ENCODE results near the gene CTDNEP1. TPM values are rescaled to one million over a fixed set of nuclear protein-coding genes. Genes with fewer than 3 reads are reported as not detected.

CTDNEP1 gene
- total RNA-seq, 1 experiment from 2014 or later, result 132 TPM

DNA sequence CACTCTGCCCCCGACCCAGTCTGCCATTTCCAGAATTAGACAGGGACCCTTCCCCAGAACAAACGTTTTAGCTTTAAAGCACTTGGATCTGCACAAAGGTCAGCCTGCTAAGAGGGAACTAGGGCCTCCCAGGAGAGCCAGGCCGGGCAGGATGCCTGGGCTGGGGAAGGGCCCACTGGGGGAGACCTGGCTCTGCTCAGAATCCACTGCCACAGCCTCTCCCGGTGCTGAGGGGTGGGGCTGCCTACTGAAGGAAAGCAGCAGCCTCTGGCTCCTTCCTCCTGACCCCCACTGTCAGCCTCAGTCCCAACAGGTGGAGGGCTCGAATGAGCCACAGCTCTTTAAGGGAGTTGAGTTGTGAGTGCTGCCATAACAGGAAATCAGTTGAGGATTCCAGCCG is 41.2 kb upstream of the CTDNEP1 start:
- ATAC-seq, result no peak

DNA sequence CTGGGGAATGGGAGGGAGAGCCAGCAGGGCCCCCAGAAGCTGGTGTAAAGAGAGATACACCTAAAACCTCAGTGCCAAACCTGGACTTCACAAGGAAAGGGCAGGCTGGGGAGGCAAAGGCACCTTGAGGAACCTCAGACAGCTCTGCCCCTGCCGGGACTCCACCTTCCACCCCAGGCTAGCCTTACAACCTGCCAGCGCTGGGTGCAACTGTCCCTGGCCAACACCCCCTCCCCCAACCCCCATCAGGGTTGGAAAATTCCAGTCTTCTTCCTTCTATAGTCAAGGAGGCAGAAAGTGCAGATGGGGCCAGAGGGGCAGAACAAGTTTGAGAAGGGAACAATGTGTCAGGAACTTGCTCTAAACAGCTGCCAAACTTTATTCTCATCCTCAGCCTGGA is 40.7 kb upstream of the CTDNEP1 start:
- Histone ChIP-seq H3K9me3 (ENCODE audit: control insufficient read depth, insufficient read depth, low read depth, low read length) (no peaks in the 10 kb centered on the region), H3K36me3 (ENCODE audit: control insufficient read depth, insufficient read depth, low read length) (no peaks in the 10 kb centered on the region), H3K4me1 (ENCODE audit: control insufficient read depth, insufficient read depth, low read length) (peaks cover 17% of the 10 kb centered on the region), H3K27ac (ENCODE audit: low read length) (no peak overlapping the region), H3K4me3 (ENCODE audit: low read depth in 2 of 2, low read length in 2 of 2) (no peak overlapping the region), H3K27me3 (ENCODE audit: control insufficient read depth, insufficient read depth, low read length) (no peaks in the 10 kb centered on the region)
- TF ChIP-seq, protein P1, sequence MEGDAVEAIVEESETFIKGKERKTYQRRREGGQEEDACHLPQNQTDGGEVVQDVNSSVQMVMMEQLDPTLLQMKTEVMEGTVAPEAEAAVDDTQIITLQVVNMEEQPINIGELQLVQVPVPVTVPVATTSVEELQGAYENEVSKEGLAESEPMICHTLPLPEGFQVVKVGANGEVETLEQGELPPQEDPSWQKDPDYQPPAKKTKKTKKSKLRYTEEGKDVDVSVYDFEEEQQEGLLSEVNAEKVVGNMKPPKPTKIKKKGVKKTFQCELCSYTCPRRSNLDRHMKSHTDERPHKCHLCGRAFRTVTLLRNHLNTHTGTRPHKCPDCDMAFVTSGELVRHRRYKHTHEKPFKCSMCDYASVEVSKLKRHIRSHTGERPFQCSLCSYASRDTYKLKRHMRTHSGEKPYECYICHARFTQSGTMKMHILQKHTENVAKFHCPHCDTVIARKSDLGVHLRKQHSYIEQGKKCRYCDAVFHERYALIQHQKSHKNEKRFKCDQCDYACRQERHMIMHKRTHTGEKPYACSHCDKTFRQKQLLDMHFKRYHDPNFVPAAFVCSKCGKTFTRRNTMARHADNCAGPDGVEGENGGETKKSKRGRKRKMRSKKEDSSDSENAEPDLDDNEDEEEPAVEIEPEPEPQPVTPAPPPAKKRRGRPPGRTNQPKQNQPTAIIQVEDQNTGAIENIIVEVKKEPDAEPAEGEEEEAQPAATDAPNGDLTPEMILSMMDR (IDR thresholded peaks at IDR 0.05), result no peak
- TF ChIP-seq, protein P2, sequence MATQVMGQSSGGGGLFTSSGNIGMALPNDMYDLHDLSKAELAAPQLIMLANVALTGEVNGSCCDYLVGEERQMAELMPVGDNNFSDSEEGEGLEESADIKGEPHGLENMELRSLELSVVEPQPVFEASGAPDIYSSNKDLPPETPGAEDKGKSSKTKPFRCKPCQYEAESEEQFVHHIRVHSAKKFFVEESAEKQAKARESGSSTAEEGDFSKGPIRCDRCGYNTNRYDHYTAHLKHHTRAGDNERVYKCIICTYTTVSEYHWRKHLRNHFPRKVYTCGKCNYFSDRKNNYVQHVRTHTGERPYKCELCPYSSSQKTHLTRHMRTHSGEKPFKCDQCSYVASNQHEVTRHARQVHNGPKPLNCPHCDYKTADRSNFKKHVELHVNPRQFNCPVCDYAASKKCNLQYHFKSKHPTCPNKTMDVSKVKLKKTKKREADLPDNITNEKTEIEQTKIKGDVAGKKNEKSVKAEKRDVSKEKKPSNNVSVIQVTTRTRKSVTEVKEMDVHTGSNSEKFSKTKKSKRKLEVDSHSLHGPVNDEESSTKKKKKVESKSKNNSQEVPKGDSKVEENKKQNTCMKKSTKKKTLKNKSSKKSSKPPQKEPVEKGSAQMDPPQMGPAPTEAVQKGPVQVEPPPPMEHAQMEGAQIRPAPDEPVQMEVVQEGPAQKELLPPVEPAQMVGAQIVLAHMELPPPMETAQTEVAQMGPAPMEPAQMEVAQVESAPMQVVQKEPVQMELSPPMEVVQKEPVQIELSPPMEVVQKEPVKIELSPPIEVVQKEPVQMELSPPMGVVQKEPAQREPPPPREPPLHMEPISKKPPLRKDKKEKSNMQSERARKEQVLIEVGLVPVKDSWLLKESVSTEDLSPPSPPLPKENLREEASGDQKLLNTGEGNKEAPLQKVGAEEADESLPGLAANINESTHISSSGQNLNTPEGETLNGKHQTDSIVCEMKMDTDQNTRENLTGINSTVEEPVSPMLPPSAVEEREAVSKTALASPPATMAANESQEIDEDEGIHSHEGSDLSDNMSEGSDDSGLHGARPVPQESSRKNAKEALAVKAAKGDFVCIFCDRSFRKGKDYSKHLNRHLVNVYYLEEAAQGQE (IDR thresholded peaks at IDR 0.05; ENCODE audit: insufficient read depth in 1 of 2, low read depth in 2 of 2, low read length in 1 of 2), result no peak
- no peak for TF ChIP-seq SIN3A (IDR thresholded peaks at IDR 0.05; ENCODE audit: borderline replicate concordance, insufficient read depth, low read depth, low read length)
- no peak for TF ChIP-seq POLR2AphosphoS5 (IDR thresholded peaks at IDR 0.05; ENCODE audit: low read depth, low read length)
- in situ Hi-C loops (cut with HindIII; ENCODE audit: low pct_unique_long_range_greater_than_20kb, low sequenced_read_pairs) (no loop called here), intact Hi-C loops (cut with micrococcal nuclease; ENCODE audit: unreplicated experiment) (no loop called here)
- CTCF ChIA-PET, result no interaction called here
- POLR2A ChIA-PET, result interaction anchor here (0.6 kb wide), 1 partner anchor 9 kb away, joined by 5 read pairs; no protein-coding TSS in a partner anchor
- ATAC-seq (no peak), DNase-seq (ENCODE audit: low read depth, low spot score) (no peak)
- BruUV-seq (replicated peaks), result no TSS peak

More for the DNA sequence above, 41.2 kb upstream of the CTDNEP1 start:
- peaks cover 17% of the 10 kb centered on the region for H3K4me1 ChIP-seq (ENCODE audit: control insufficient read depth, insufficient read depth, low read length)
- BruUV-seq (replicated peaks), result no TSS peak
- no peak for DNase-seq (ENCODE audit: low read depth, low spot score)
- H3K27me3 ChIP-seq (ENCODE audit: control insufficient read depth, insufficient read depth, low read length), result no peaks in the 10 kb centered on the region
- no peak overlapping the region for H3K27ac ChIP-seq (ENCODE audit: low read length)
- no peaks in the 10 kb centered on the region for H3K36me3 ChIP-seq (ENCODE audit: control insufficient read depth, insufficient read depth, low read length)
- no peak overlapping the region for H3K4me3 ChIP-seq (ENCODE audit: low read depth in 2 of 2, low read length in 2 of 2)
- in situ Hi-C loops (cut with HindIII; ENCODE audit: low pct_unique_long_range_greater_than_20kb, low sequenced_read_pairs), result no loop called here
- no peaks in the 10 kb centered on the region for H3K9me3 ChIP-seq (ENCODE audit: control insufficient read depth, insufficient read depth, low read depth, low read length)
- intact Hi-C loops (cut with micrococcal nuclease; ENCODE audit: unreplicated experiment), result no loop called here
- CTCF ChIA-PET, result no interaction called here
- POLR2A ChIA-PET, result no interaction called here
- TF ChIP-seq TCF7L2 (IDR thresholded peaks at IDR 0.05; ENCODE audit: low read depth, low read length) (no peak), SIN3A (IDR thresholded peaks at IDR 0.05; ENCODE audit: borderline replicate concordance, insufficient read depth, low read depth, low read length) (no peak), POLR2AphosphoS5 (IDR thresholded peaks at IDR 0.05; ENCODE audit: low read depth, low read length) (no peak)
- TF ChIP-seq, protein P2 (IDR thresholded peaks at IDR 0.05; ENCODE audit: insufficient read depth in 1 of 2, low read depth in 2 of 2, low read length in 1 of 2), result no peak
- TF ChIP-seq, protein P1 (IDR thresholded peaks at IDR 0.05), result no peak
